BLaER1 (cell line): ENCODE data around the gene POLR3GL.

Experiments
- H3K27ac ChIP-seq: shearing (Covaris generic); formaldehyde crosslinking; 2 replicates; pipeline ENCODE4 v1.8.1; 2022
- H3K27me3 ChIP-seq: shearing (Covaris generic); formaldehyde crosslinking; 2 replicates; pipeline ENCODE4 v1.8.1; 2022
- H3K36me3 ChIP-seq: shearing (Covaris generic); formaldehyde crosslinking; 2 replicates; pipeline ENCODE4 v1.8.1; 2022
- H3K4me1 ChIP-seq: shearing (Covaris generic); formaldehyde crosslinking; 2 replicates; pipeline ENCODE4 v1.8.1; 2022
- H3K4me2 ChIP-seq: shearing (Covaris generic); formaldehyde crosslinking; 2 replicates; pipeline ENCODE4 v1.8.1; 2022
- H3K4me3 ChIP-seq: shearing (Covaris generic); formaldehyde crosslinking; 2 replicates; pipeline ENCODE4 v1.8.1; 2022
- H3K9ac ChIP-seq: shearing (Covaris generic); formaldehyde crosslinking; 2 replicates; pipeline ENCODE4 v1.8.1; 2022
- H3K9me3 ChIP-seq: shearing (Covaris generic); formaldehyde crosslinking; 2 replicates; pipeline ENCODE4 v1.8.1; 2022
- H4K20me1 ChIP-seq: shearing (Covaris generic); formaldehyde crosslinking; 2 replicates; pipeline ENCODE4 v1.8.1; 2022
- Cebpa-rat ChIP-seq: shearing (Covaris generic); IDR thresholded peaks from 2 replicates; pipeline ENCODE4 v1.8.1; 2022

Gene POLR3GL

DNA sequence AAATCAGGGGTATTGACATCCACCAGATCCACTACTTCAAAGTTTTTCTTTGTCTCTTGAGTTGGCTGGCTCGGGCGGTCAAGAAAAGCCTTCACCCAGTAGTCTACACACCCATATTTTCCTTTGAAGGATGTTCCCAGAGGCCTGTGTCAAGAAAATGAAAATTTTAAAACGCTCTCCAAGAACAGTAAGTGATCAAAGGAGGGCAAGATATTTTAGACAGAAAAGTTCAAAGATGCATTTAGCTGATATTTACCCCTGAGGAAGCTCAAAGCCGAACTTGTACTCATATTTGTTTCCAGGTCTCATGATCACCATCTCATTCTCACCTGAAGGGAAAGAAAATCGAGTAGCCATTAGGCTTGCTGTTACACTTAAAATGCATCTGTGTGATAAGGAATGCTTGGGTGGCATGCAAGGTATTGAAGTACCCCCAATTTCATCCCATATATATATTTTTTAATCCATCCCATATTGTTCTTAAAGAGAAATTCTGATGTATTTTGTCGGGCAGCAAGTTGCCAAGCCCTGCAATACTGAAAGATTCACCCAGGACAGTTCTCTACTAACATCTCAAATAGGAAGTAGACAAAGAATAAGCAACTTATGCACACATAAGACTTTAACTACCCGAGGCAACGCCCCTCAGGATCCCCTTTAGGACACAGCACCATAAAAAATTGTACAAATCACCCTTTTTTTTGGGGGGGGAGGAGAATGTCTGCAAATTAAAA is 30.8 kb downstream of the POLR3GL start:
- no peaks in the 10 kb centered on the region for H3K9me3 ChIP-seq
- H3K4me3 ChIP-seq, result peak overlapping the region; percentile 82
- peak overlapping the region; percentile 93 for H3K4me2 ChIP-seq
- TF ChIP-seq Cebpa-rat, result no peak
- H4K20me1 ChIP-seq, result peaks cover 58% of the 10 kb centered on the region
- H3K27ac ChIP-seq, result peak overlapping the region; percentile 89
- H3K4me1 ChIP-seq, result peaks cover 62% of the 10 kb centered on the region
- H3K27me3 ChIP-seq, result no peaks in the 10 kb centered on the region
- peaks cover 34% of the 10 kb centered on the region for H3K36me3 ChIP-seq
- peak overlapping the region; percentile 98 for H3K9ac ChIP-seq

GRCh38 chr1:145995964-145996432 is 31.5 kb downstream of the POLR3GL start:
- peak overlapping the region; percentile 82 for H3K4me3 ChIP-seq
- peaks cover 62% of the 10 kb centered on the region for H3K4me1 ChIP-seq
- H3K36me3 ChIP-seq, result peaks cover 34% of the 10 kb centered on the region
- peak overlapping the region; percentile 89 for H3K27ac ChIP-seq
- H3K9me3 ChIP-seq, result no peaks in the 10 kb centered on the region
- peaks cover 51% of the 10 kb centered on the region for H4K20me1 ChIP-seq
- H3K4me2 ChIP-seq, result peak overlapping the region; percentile 93
- H3K27me3 ChIP-seq, result no peaks in the 10 kb centered on the region
- TF ChIP-seq Cebpa-rat, result no peak
- H3K9ac ChIP-seq, result peak overlapping the region; percentile 98

GRCh38 chr1:145996433-145997015 is 32.0 kb downstream of the POLR3GL start, which contains the start of gene TXNIP:
Gene TXNIP, minus strand, starts transcription at chr1:145996579. Its CDS starts 313 bp downstream, at chr1:145996266.
- Histone ChIP-seq H3K9ac (peak within 1 kb of the TSS; percentile 98), H3K4me3 (peak within 1 kb of the TSS; percentile 82), H3K27ac (peak within 1 kb of the TSS; percentile 89), H3K27me3 (no peaks in the 10 kb centered on the region), H3K4me1 (peaks cover 62% of the 10 kb centered on the region), H4K20me1 (peaks cover 46% of the 10 kb centered on the region), H3K4me2 (peak within 1 kb of the TSS; percentile 93), H3K36me3 (peaks cover 34% of the 10 kb centered on the region), H3K9me3 (no peaks in the 10 kb centered on the region)
- no peak for TF ChIP-seq Cebpa-rat

DNA sequence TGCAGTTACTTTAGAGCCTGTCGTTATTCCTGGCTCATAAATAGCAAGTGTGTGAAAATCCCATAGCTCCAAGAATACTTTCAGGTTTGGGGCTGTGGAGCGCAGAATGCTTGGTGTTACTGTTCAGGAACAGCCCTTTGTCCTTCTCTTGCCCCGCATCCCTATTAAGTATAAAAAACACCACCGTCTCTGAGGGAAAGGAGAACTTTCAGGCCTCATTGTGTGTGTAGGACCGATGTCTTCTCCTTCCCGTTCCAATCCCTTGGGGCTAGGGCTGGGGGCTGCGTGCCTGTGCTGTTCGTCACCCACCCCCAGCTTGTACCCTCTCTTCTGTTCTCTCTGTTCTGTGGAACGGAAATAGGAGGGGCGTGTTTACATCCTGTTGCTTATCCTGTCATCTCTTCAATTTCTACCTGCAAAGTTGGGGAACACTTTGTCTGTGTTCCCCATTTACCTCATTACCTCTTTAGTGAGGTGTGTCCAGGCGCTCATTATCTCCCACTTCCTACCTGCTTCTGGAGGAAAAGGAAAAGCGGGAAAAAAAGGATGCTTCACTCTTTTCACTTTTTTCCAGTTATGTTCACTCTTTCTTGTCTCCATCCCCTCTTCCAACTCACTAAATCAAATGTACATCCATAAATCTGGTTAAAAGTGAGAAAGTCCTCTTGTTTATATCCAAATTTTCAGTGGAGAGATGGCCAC is 32.7 kb downstream of the POLR3GL start:
- no peak for TF ChIP-seq Cebpa-rat
- no peaks in the 10 kb centered on the region for H3K27me3 ChIP-seq
- H3K9me3 ChIP-seq, result no peaks in the 10 kb centered on the region
- H4K20me1 ChIP-seq, result peaks cover 39% of the 10 kb centered on the region
- H3K27ac ChIP-seq, result peak overlapping the region; percentile 89
- peak overlapping the region; percentile 93 for H3K4me2 ChIP-seq
- H3K36me3 ChIP-seq, result peaks cover 33% of the 10 kb centered on the region
- peak overlapping the region; percentile 82 for H3K4me3 ChIP-seq
- peak overlapping the region; percentile 98 for H3K9ac ChIP-seq
- peaks cover 60% of the 10 kb centered on the region for H3K4me1 ChIP-seq

DNA sequence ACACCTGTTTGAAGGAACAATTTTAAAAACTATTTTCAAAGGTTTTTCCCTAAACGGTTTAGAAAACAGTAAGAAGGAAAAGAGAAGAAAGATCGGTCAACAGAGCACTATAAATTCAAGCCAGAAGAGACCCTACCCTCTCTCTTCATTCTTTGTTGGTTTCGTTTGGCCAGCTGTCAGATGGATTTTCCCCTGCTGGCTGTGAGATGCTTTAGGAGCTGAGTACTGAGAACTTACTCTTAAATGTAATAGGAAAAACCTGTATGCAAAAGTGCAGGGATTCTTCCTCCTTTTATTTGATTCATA is 33.2 kb downstream of the POLR3GL start:
- Histone ChIP-seq H3K27me3 (no peaks in the 10 kb centered on the region), H3K9me3 (no peaks in the 10 kb centered on the region), H3K36me3 (peaks cover 28% of the 10 kb centered on the region), H3K4me2 (peak overlapping the region; percentile 93), H4K20me1 (peaks cover 34% of the 10 kb centered on the region), H3K4me1 (peaks cover 55% of the 10 kb centered on the region), H3K9ac (peak overlapping the region; percentile 98; the same call in 1 of the 2 replicates), H3K4me3 (peak overlapping the region; percentile 82), H3K27ac (peak overlapping the region; percentile 89)
- no peak for TF ChIP-seq Cebpa-rat

DNA sequence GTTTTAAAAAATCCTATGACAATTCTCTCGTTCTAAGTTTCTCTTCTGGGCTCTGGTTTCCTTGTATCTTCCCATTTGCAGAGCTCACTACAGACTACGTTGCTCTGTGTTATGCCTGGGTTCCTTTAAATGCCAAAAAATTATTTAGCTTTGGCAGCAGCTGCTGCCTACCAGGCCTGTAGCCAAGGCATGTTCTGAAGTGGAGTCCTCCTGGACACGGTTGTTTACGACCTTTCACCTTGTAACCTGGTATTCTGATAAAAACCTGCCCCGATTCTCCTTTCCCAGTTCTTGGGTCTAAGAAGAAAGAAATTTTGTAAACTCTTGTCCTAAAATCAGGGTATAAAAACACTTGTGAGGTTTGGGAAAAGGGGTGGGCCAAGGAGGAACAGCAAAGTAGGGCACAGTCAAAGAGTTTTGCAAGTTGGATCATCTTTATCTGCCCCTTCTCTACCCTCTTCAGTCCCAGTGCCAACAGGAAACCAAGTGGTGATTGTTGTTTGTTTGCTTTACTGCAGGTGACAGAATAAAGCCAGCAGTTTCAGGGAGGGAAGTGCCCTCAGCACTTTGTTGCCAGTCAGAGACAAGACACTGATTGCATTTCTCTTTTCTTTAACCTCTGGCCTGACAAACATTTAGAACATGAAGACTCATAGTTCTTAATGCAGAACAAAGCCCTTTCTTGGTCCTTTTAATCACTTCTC is 35.0 kb downstream of the POLR3GL start:
- Histone ChIP-seq H3K27me3 (no peaks in the 10 kb centered on the region), H3K9me3 (no peaks in the 10 kb centered on the region), H3K36me3 (peaks cover 10% of the 10 kb centered on the region), H3K9ac (peak overlapping the region; percentile 18; the same call in 1 of the 2 replicates), H4K20me1 (peaks cover 16% of the 10 kb centered on the region), H3K4me2 (peak overlapping the region; percentile 93), H3K27ac (peak overlapping the region; percentile 48), H3K4me3 (no peak overlapping the region), H3K4me1 (peaks cover 37% of the 10 kb centered on the region)
- no peak for TF ChIP-seq Cebpa-rat

GRCh38 chr1:146001709-146002108 is 37.2 kb downstream of the POLR3GL start:
- no peak for TF ChIP-seq Cebpa-rat
- H3K9me3 ChIP-seq, result no peaks in the 10 kb centered on the region
- peaks cover 38% of the 10 kb centered on the region for H3K4me1 ChIP-seq
- no peak overlapping the region for H3K4me3 ChIP-seq
- no peak overlapping the region for H3K27ac ChIP-seq
- H3K27me3 ChIP-seq, result no peaks in the 10 kb centered on the region
- H3K36me3 ChIP-seq, result no peaks in the 10 kb centered on the region
- H4K20me1 ChIP-seq, result no peaks in the 10 kb centered on the region
- no peak overlapping the region for H3K9ac ChIP-seq
- no peak overlapping the region for H3K4me2 ChIP-seq

- Histone ChIP-seq H3K9me3 (no peaks in the 10 kb centered on the region), H3K4me3 (no peak overlapping the region), H3K36me3 (no peaks in the 10 kb centered on the region), H3K4me1 (peaks cover 8% of the 10 kb centered on the region), H3K27ac (no peak overlapping the region), H3K27me3 (no peaks in the 10 kb centered on the region), H3K4me2 (no peak overlapping the region), H3K9ac (no peak overlapping the region), H4K20me1 (no peaks in the 10 kb centered on the region)
- TF ChIP-seq Cebpa-rat, result no peak
These were observed 43.1 kb downstream of the POLR3GL start for GRCh38 chr1:146007489-146008133.

DNA sequence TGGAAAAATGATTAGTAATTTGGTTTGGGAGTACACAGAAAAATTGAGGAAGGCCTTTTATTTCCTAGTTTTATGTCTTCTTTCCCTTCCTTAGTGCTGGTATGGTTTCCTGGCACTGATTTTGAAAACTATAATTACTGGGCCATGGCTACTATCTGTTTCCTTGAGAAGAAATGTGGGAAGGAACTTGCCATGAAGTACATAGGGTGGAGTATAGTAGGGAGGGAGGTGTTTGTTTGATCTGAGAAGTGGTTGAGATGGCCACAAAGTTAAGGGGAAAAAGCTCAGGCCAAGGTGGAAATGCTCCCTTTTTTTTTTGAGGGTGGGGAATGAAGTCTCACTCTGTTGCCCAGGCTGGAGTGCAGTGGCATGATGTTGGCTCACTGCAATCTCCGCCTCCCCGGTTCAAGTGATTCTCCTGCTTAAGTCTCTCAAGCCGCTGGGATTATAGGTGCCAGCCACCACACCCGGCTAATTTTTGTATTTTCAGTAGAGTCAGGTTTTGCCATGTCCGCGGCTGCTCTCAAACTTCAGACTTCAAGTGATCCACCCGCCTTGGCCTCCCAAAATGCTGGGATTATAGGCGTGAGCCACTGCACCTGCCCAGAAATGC is 45.7 kb downstream of the POLR3GL start:
- Histone ChIP-seq H3K36me3 (no peaks in the 10 kb centered on the region), H3K27me3 (no peaks in the 10 kb centered on the region), H3K27ac (no peak overlapping the region), H3K4me2 (no peak overlapping the region), H3K4me3 (no peak overlapping the region), H4K20me1 (no peaks in the 10 kb centered on the region), H3K9me3 (no peaks in the 10 kb centered on the region), H3K4me1 (peaks cover 8% of the 10 kb centered on the region), H3K9ac (no peak overlapping the region)
- TF ChIP-seq Cebpa-rat, result no peak
